NCI-H1092 treated with DMSO at 0.1 percent for 48 hours (cell line): ENCODE data around the gene MYOD1.

Experiments
- DNase-seq: peaks from one replicate; lab custom pipeline; 2025; lab: John Stamatoyannopoulos, UW

Gene MYOD1

DNA sequence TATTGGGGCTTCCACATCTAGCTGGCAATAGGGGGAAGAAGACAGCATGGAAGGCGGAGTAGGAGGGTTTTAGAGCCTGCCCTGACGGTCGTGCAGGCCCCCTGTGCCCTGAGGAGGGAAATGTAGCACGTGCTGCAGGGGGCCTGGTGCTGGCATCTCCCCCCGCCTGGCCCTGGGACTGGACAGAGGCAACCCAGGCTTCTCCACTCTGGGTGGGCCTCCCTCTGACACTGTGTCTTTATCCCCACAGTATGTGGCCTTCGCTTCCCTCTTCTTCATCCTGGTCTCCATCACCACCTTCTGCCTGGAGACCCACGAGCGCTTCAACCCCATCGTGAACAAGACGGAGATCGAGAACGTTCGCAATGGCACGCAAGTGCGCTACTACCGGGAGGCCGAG, 52.0 kb downstream of the MYOD1 start:
- DNase-seq, result no peak
